NOMO-1 treated with DMSO at 0.1 percent for 48 hours (cell line): ENCODE data around the gene TM4SF1.
A peak's percentile ranks its signal among the peaks of the same experiment; 100 is the strongest.

ENCODE experiments used
- DNase-seq: peaks from one replicate; lab custom pipeline; 2025; ENCODE audit not compliant: unreplicated experiment; lab: John Stamatoyannopoulos, UW

Gene TM4SF1

GRCh38 chr3:149375501-149376196 is 1.8 kb downstream of the TM4SF1 start:
- no peak for DNase-seq

- peak; percentile 46 for DNase-seq
Measured at GRCh38 chr3:149374793-149375500, 2.5 kb downstream of the TM4SF1 start.

DNA sequence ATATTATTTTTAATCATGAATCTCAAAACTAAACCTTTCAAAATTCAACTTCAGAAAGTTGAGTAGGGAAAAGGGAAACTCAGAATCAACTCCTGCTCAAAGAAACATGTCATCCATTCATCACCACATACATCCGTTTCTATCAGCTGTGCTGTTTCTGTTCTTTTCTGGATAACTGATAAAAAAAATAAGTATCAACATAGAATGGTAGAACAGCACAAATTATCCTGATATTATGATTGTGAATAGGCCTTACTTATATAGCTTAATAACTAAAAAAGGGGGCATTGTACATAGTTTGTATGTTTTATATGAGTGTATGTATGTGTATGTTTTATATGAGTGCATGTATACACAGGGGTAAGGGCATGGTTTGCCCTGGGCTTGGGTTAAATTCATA is 3.1 kb downstream of the TM4SF1 start:
- no peak for DNase-seq

DNA sequence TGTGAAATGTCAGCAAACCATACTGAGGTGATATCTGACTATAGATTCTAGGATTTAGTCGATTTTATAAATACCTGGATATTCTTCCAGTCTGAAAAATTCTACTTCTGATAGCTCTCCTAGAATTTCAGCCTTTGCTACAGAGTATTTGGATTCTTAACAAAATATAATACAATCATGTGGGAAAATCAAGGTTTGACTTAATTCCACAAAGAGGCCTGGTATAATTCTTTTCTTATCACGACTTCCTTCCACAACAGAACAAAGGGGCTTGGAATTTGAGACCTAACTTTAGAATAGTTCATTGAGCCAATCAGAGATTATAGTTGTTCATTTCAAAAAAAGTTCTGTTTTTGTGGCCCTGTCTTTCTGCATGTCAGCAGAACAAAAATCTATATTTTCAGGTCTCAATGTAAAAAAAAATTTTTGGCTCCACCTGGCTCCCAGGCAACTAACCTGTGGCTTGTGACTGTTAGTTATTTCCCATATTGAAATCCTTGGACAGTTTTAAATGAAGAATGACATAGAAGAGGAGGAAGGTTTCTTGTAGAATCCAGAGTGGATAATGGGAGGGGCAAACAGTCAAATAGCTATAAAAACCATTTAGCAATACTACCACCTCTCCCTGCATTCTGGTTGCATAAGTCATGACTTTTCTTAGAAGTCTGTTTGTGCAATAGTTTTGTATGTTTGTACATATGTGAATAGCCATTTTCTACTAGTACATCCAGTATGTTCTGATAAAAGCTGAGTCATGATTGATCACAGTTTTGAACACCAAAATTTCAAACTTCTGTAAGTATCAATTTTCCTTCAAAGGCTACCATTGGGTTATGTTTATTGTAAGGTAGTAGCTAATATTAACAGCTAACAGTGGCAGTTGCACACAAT is 4.0 kb downstream of the TM4SF1 start:
- DNase-seq, result peak; percentile 88

GRCh38 chr3:149371723-149372114 is 5.7 kb downstream of the TM4SF1 start:
- DNase-seq, result no peak

GRCh38 chr3:149371001-149371722 is 6.3 kb downstream of the TM4SF1 start:
- DNase-seq, result peak; percentile 71

DNA sequence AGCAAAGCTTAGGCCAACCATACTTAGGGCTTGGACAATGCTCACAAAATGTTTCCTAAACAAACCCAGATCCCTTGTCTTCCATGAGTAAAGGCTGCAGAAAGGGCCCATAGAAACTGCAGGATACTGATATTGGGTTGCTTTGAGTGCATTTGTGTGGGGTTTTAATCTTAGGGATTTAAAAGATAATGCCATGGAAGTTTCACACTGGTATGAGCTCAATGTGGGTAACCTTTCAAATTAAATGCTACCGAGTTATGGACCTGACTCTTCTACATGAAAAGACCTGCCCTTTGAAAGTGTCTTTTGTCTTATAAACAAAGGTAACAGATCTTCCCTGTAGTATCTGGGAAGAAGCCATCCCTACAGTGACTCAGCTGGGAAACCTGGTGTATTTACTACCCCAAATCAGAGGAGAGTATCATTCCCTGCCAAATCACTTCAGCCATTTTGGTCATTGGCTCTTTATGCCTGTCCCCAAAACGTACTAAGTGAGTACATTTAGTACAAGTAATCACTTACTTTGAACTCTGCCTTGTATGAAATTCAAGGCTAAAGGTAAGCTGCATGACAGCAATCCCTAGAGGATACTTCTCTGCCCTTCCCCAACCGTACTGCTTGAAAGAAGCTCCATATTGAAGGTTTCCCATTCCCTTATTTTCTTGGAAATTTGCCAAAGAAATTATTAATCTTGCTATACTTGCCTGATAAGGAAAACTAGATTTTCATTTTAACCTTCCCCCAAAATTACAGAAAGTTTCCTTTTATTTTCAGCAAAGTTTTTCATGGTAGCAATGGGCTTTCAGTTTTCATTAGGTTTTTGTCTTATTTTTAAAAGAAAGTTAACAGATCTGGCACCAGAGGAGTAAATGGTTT is 7.2 kb downstream of the TM4SF1 start:
- no peak for DNase-seq

DNA sequence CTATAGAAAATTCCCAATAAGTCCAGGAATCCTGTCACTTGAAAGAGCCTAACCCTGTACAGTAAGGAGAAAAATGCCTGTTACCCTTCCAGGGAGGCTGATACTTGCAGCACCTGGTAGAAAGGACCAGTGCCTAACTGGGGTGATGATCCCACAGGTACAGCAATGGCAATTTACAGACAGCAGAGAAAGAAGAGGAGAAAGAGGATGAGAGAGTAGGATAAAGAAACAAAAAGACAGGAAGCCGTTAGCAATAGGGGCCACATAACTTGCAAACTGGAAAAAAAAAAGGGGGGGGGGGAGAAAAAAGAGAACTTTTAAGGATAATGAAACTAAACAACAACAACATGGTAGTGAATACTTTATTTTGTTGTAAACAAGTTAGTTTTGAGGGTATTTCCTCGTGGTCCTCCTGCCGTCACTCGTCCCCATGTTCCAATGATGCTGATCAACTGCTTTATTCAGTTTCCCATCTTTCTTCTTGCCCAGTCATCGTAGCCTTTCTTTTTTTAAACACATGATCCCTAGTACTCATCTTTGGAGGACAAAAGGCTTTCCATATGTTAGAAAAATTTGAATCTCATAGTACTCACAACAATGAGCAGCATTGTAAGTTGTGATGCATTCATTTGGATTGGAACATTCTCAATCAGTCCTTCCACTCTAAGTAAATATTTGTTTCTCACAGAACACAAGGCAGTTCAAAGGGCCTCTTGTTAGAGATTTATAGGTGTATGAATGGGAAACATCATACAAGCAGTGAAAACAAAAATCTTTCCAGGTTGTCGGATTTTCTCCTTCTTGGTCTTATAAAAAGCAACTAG is 8.6 kb downstream of the TM4SF1 start:
- no peak for DNase-seq

DNA sequence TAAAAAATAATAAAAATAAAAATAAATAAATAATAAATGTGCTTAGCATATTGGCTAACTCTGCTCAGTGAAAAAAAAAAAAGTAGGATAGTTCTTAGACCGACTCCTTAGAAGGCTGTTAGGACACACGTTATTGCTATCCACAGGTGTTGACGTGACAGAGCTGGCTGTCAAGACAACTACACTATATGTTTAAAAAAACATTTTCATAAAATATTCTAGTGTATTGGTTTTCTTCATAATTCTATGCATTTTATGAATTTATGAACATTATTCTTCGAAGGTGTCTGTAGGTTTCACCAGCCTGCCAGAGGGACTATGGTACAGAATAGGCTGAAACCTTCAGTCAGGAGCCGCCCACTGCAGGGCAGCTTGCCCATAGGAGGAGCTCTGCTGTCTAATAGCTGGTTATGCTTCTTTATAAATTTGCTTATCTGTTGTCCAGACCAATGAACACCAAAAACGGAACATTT is 9.2 kb downstream of the TM4SF1 start:
- DNase-seq, result no peak

DNA sequence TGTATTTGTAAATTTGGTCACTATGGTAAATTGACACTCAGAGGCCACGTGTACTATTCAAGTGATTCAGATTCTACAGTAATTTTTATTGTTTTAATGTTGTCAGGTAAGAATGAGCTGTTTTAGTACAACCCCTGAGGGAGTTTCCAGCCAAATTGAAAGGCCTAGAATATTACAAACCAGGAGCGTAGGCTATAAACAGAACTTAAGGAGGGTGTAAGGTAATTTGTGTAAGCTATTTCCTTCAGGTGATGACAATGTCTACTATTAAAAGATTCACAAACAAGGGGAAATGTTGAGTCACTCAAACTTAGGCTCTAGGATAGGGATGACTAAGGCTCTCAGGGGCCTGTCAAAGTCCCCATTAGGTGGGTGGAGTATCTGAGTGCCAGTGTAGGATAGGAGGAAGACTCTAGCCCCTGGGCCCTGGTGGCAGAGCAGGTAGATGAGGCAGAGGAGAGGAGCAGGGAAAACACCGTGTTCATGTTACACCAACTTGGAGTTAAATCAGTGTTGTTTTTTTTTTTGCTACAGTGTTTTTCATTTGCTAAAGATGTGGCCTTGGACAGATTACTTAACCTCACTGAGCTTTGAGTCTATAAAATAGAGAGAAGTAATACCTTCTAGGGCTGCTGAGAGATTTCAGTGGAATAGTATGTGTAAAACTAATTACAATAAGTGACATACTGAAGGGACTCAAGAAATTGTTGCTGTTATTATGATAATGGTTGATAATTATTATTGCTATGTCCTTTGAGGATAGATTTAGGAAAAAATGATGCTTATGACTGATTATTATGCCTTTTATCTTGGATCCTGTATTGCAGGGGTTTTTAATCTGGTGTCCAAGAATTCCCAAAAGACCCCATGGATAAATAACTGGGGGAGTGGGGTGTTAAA is 10.3 kb downstream of the TM4SF1 start:
- peak; percentile 30 for DNase-seq

DNA sequence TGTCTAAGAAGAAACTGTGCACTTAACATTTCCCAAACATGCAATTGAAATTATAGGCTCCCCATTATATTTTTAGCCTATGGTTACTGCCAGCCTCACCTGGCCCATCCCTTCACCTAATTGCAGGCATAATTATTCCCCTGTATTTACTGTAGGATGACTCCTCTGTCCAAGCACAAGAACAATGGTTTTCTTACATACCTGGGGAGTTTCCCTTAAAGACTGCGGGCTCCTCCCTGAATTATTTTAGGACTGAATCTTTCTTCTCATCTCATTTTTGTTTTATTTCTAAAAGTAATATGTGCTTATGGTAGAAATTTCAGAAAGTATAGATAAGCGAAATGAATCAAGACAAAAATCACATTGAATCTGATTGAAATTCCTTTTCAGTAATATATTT is 11.4 kb downstream of the TM4SF1 start:
- no peak for DNase-seq

GRCh38 chr3:149364624-149365023 is 12.8 kb downstream of the TM4SF1 start:
- no peak for DNase-seq

DNA sequence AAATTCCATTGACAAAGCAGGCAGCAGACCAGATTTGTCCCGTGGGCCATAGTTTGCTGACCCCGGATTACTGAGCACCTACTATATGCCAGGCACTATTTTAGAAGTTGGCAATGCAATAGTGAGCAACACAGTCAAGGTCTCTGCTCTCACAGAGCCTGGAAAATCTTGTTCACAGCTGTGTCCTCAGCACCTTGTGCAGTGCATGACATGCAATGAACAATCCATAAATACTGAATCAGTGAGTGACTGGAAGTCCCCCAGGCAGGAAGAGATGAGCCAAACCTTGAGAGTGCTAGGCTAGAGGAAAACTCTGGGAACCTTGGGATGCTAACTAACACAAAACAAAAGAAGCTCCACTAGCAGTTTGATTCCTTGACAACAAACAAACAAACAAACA is 14.4 kb downstream of the TM4SF1 start:
- DNase-seq, result no peak

DNA sequence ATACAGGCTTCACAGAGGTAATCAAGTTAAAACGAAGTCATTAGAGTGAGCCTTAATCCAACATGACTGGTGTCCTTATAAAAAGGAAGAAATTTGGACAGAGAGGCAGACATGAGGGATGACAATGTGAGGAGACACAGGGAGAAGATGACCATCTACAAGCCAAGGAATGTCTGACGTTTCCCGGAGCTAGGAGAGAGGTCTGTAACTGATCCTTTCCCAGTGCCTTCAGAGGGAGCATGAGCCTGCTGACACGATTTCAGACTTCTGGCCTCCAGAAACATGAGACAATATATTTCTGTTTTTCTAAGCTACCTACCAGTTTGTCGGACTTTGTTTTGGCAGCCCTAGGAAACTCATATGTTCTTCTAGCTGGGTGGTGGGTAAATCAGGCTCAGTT is 15.1 kb downstream of the TM4SF1 start:
- no peak for DNase-seq

- no peak for DNase-seq
Measured at GRCh38 chr3:149356630-149357029, 20.8 kb downstream of the TM4SF1 start.

DNA sequence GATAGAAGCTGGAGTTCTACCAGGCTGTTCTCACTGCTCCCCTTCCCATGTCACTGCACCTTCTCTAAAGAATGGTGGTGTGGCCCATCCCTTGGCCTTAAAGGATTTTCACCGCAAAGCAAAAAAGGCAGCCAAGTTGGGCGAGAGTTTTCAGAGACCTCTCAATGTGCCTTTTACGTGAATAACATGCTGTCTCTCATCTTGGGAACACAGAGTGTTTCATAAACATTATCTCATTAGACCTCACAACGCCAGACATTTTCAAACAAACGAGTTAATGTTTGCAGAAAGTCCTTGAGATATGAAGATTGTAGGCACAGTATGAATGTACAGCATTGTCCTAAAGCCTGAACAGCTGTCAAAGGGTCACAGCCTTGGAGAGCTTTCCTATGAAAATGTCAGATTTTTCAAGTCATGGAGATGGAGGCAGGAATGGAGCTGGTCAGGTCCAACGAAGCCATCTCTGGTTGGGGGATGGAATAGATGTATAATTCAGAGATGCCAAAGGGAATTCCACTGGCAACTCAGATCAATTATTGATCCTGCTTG is 21.3 kb downstream of the TM4SF1 start:
- DNase-seq, result no peak

GRCh38 chr3:149353581-149354184 is 23.8 kb downstream of the TM4SF1 start:
- DNase-seq, result no peak
